GM23338 (cell line): ENCODE data around the gene RNF44. TPM values are rescaled to one million over a fixed set of nuclear protein-coding genes. Genes with fewer than 3 reads are reported as not detected.

Experiments used
- ATAC-seq: fragments of 200-7000 bp; cut with Tn5 transposase; 3 replicates; pipeline ENCODE4 v1.9.1; 2020
- DNase-seq: peaks from one replicate; pipeline ENCODE4 v3.0.0-alpha.2; 2015; ENCODE audit warnings: low spot score
- H2AFZ ChIP-seq: fragments of 200-600 bp; sonication (generic); 2 replicates; pipeline ENCODE4 v1.8.0; 2016; ENCODE audit warnings: antibody characterized with exemption, mild to moderate bottlenecking, moderate library complexity
- H3F3A ChIP-seq: fragments of 200-600 bp; sonication (generic); replicated peaks from 2 replicates; pipeline ENCODE4 v1.8.0; 2017; ENCODE audit warnings: antibody characterized with exemption, mixed run types, low read depth
- H3K27ac ChIP-seq: fragments of 200-600 bp; sonication (generic); 2 replicates; pipeline ENCODE4 v1.6.1; 2016; ENCODE audit warnings: low read depth
- H3K27me3 ChIP-seq: fragments of 200-600 bp; sonication (generic); 2 replicates; pipeline ENCODE4 v1.8.0; 2016; ENCODE audit warnings: mild to moderate bottlenecking, mixed run types, moderate library complexity; ENCODE audit not compliant: insufficient read depth
- H3K36me3 ChIP-seq: fragments of 200-600 bp; sonication (generic); 2 replicates; pipeline ENCODE4 v1.8.0; 2016; ENCODE audit warnings: mild to moderate bottlenecking; ENCODE audit not compliant: insufficient read depth
- H3K4me1 ChIP-seq: fragments of 200-600 bp; sonication (generic); 2 replicates; pipeline ENCODE4 v1.8.0; 2016; ENCODE audit warnings: mild to moderate bottlenecking, moderate library complexity; ENCODE audit not compliant: insufficient read depth
- H3K4me2 ChIP-seq: fragments of 200-600 bp; sonication (generic); 2 replicates; pipeline ENCODE4 v1.7.1; 2017; ENCODE audit warnings: mixed run types
- H3K4me3 ChIP-seq: fragments of 200-600 bp; sonication (generic); 2 replicates; pipeline ENCODE4 v1.6.1; 2016; ENCODE audit warnings: mixed run types
- H3K79me2 ChIP-seq: fragments of 200-600 bp; sonication (generic); replicated peaks from 2 replicates; pipeline ENCODE4 v1.8.0; 2017; ENCODE audit warnings: mild to moderate bottlenecking; ENCODE audit not compliant: insufficient read depth
- H3K9me2 ChIP-seq: fragments of 200-600 bp; sonication (generic); 2 replicates; pipeline ENCODE4 v1.8.0; 2017; ENCODE audit not compliant: insufficient read depth
- H4K20me1 ChIP-seq: fragments of 200-600 bp; sonication (generic); replicated peaks from 2 replicates; pipeline ENCODE4 v1.8.0; 2017; ENCODE audit warnings: mild to moderate bottlenecking; ENCODE audit not compliant: insufficient read depth
- H3K27ac Mint-ChIP-seq: 2 replicates; pipeline ENCODE4 v1.8.0; 2020; ENCODE audit warnings: inconsistent platforms, mild to moderate bottlenecking, moderate library complexity, mixed read lengths
- H3K27me3 Mint-ChIP-seq: 3 replicates; pipeline ENCODE4 v1.8.0; 2022; ENCODE audit warnings: low read depth, mild to moderate bottlenecking, moderate library complexity, mixed read lengths, inconsistent platforms; ENCODE audit not compliant: insufficient read depth, poor library complexity
- H3K36me3 Mint-ChIP-seq: 3 replicates; pipeline ENCODE4 v1.8.0; 2021; ENCODE audit warnings: low read depth, mild to moderate bottlenecking, inconsistent platforms, moderate library complexity, mixed read lengths
- H3K4me1 Mint-ChIP-seq: 3 replicates; pipeline ENCODE4 v1.8.0; 2020; ENCODE audit warnings: mild to moderate bottlenecking, inconsistent platforms, mixed read lengths
- H3K4me3 Mint-ChIP-seq: 3 replicates; pipeline ENCODE4 v1.8.0; 2021; ENCODE audit warnings: moderate library complexity, mild to moderate bottlenecking, inconsistent platforms, mixed read lengths
- H3K9me3 Mint-ChIP-seq: 3 replicates; pipeline ENCODE4 v1.8.0; 2020; ENCODE audit warnings: moderate library complexity, mild to moderate bottlenecking, inconsistent platforms, mixed read lengths
- CTCF ChIP-seq, 2 experiments: fragments of 200-600 bp in 1 of 2; sonication (generic) in 1 of 2; conservative IDR thresholded peaks; 2 replicates each; pipeline versions ENCODE4 v1.5.1 to v1.6.1; 2016 to 2017; ENCODE audit warnings: antibody characterized with exemption in 2 of 2, low read depth in 2 of 2, mild to moderate bottlenecking in 2 of 2, moderate library complexity in 1 of 2
- ETS1 ChIP-seq: IDR thresholded peaks from 2 replicates; pipeline ENCODE4 v1.6.1; 2016; ENCODE audit warnings: antibody characterized with exemption
- EZH2 ChIP-seq: fragments of 200-600 bp; sonication (generic); IDR thresholded peaks from one replicate; pipeline ENCODE4 v1.8.0; 2017; ENCODE audit warnings: antibody characterized with exemption, mild to moderate bottlenecking, low read depth; ENCODE audit not compliant: unreplicated experiment
- EZH2phosphoT487 ChIP-seq: fragments of 200-600 bp; sonication (generic); IDR thresholded peaks from one replicate; pipeline ENCODE4 v1.8.1; 2018; ENCODE audit warnings: antibody characterized with exemption; ENCODE audit not compliant: unreplicated experiment
- JUNB ChIP-seq: IDR thresholded peaks from one replicate; pipeline ENCODE4 v1.6.1; 2016; ENCODE audit warnings: antibody characterized with exemption; ENCODE audit not compliant: unreplicated experiment
- NANOG ChIP-seq: IDR thresholded peaks from 2 replicates; pipeline ENCODE4 v1.6.1; 2016; ENCODE audit warnings: antibody characterized with exemption, borderline replicate concordance
- POLR2AphosphoS5 ChIP-seq: IDR thresholded peaks from 2 replicates; pipeline ENCODE4 v1.6.1; 2016; ENCODE audit warnings: antibody characterized with exemption, low read depth
- REST ChIP-seq: IDR thresholded peaks from one replicate; pipeline ENCODE4 v1.6.1; 2018; ENCODE audit warnings: antibody characterized with exemption; ENCODE audit not compliant: unreplicated experiment
- STAT1 ChIP-seq: IDR thresholded peaks from one replicate; pipeline ENCODE4 v1.6.1; 2016; ENCODE audit warnings: antibody characterized with exemption; ENCODE audit not compliant: unreplicated experiment
- ZNF114 ChIP-seq: fragments of 250-450 bp; sonication (Bioruptor Pico); IDR thresholded peaks from 2 replicates; pipeline ENCODE4 v1.5.0; 2020; ENCODE audit warnings: mild to moderate bottlenecking, moderate library complexity
- ZNF331 ChIP-seq: fragments of 250-450 bp; sonication (Bioruptor Pico); IDR thresholded peaks from 2 replicates; pipeline ENCODE4 v1.5.0; 2020; ENCODE audit warnings: low read depth, mild to moderate bottlenecking, moderate library complexity
- polyA plus RNA-seq: library from polyadenylated mRNA; unstranded; fragments of >200 nt; fragmentation: Nextera tagmentation; extraction: Ambion mirVana; gene quantifications from 2 replicates; pipeline ENCODE4 v1.2.1, GENCODE V29; 2016
- total RNA-seq: library from RNA; depleted of rRNA; stranded (reverse); fragments of >200 nt; shearing (Covaris generic); gene quantifications from 2 replicates; pipeline ENCODE4 v1.2.3, GENCODE V29; 2014

RNF44 gene
- total and polyA plus RNA-seq, 2 experiments from 2014 or later, result 56.7 to 104 TPM

GRCh38 chr5:176524987-176525386, 12.2 kb downstream of the RNF44 start (continued):
- TF ChIP-seq REST, result no peak
- TF ChIP-seq ZNF331 (CRISPR knock-in tag), result no peak
- no peak for TF ChIP-seq ETS1
- no peak for TF ChIP-seq CTCF (conservative IDR thresholded peaks at IDR 0.05; ENCODE audit: low read depth in 2 of 2)
- no peak for TF ChIP-seq NANOG
- TF ChIP-seq JUNB, result no peak

GRCh38 chr5:176524138-176524537, 13.1 kb downstream of the RNF44 start:
- H3K4me2 ChIP-seq, result no peak overlapping the region
- no peaks in the 10 kb centered on the region for H3K4me1 ChIP-seq
- peaks cover 4% of the 10 kb centered on the region; the same call in 1 of the 2 replicates for H3K36me3 ChIP-seq
- no peak overlapping the region for H3K27ac Mint-ChIP-seq
- peaks cover 9% of the 10 kb centered on the region for H3K27me3 Mint-ChIP-seq
- H3K4me3 Mint-ChIP-seq, result no peak overlapping the region
- no peaks in the 10 kb centered on the region for H3K27me3 ChIP-seq
- peaks cover 18% of the 10 kb centered on the region for H3K36me3 Mint-ChIP-seq
- DNase-seq (no peak), ATAC-seq (no peak)
- H3F3A ChIP-seq, result peaks cover 9% of the 10 kb centered on the region; the same call in 1 of the 2 replicates
- no peaks in the 10 kb centered on the region for H3K9me2 ChIP-seq
- no peaks in the 10 kb centered on the region; the same call in 1 of the 2 replicates for H4K20me1 ChIP-seq
- no peak overlapping the region for H3K27ac ChIP-seq
- H3K4me1 Mint-ChIP-seq, result peaks cover 13% of the 10 kb centered on the region
- no peak overlapping the region for H2AFZ ChIP-seq
- no peak for TF ChIP-seq EZH2
- TF ChIP-seq POLR2AphosphoS5, result no peak
- TF ChIP-seq NANOG, result no peak
- TF ChIP-seq JUNB, result no peak
- no peak for TF ChIP-seq ZNF114 (CRISPR knock-in tag)
- TF ChIP-seq ETS1, result no peak
- TF ChIP-seq CTCF (conservative IDR thresholded peaks at IDR 0.05; ENCODE audit: low read depth in 2 of 2), result no peak
- TF ChIP-seq ZNF331 (CRISPR knock-in tag), result no peak
- no peak for TF ChIP-seq STAT1
- no peak for TF ChIP-seq EZH2phosphoT487
- TF ChIP-seq REST, result no peak
- no peaks in the 10 kb centered on the region for H3K79me2 ChIP-seq
- H3K9me3 Mint-ChIP-seq, result no peaks in the 10 kb centered on the region
- no peak overlapping the region for H3K4me3 ChIP-seq
